ENCODE results near the gene ZNF418.
"Not testable (repeated sequence)": the region's sequence is repeated elsewhere in the genome, so short reads cannot be mapped to it uniquely, and the experiment has no call there.

Gene ZNF418

GRCh38 chr19:57903618-57904184 is 31.5 kb downstream of the ZNF418 start:
- no peak overlapping the region for H3K4me3 ChIP-seq (ENCODE audit: control insufficient read depth, low read depth, low read length)
- TF ChIP-seq CTCF (conservative IDR thresholded peaks at IDR 0.05; ENCODE audit: control insufficient read depth, insufficient read depth, low read depth, low read length), result no peak
- DNase-seq (ENCODE audit: low read depth), result no peak

- no peak for TF ChIP-seq CTCF (conservative IDR thresholded peaks at IDR 0.05; ENCODE audit: control insufficient read depth, insufficient read depth, low read depth, low read length)
- DNase-seq (ENCODE audit: low read depth), result no peak
- no peak overlapping the region for H3K4me3 ChIP-seq (ENCODE audit: control insufficient read depth, low read depth, low read length)
Measured at GRCh38 chr19:57900311-57900710, 34.9 kb downstream of the ZNF418 start.

GRCh38 chr19:57890706-57891105 is 44.5 kb downstream of the ZNF418 start:
- DNase-seq (ENCODE audit: low read depth), result peak; percentile 38

GRCh38 chr19:57888560-57889231 is 46.5 kb downstream of the ZNF418 start, which contains the start of gene ZNF814:
Gene ZNF814 (minus strand): TSS chr19:57889037. CDS start chr19:57888802, 235 bp downstream.
- DNase-seq (ENCODE audit: low read depth), result peak; percentile 80
- H3K4me3 ChIP-seq (ENCODE audit: control insufficient read depth, low read depth, low read length), result peak within 1 kb of the TSS; percentile 74
- peak; percentile 11 for TF ChIP-seq CTCF (conservative IDR thresholded peaks at IDR 0.05; ENCODE audit: control insufficient read depth, insufficient read depth, low read depth, low read length)

More at GRCh38 chr19:57890706-57891105, 44.5 kb downstream of the ZNF418 start:
- H3K4me3 ChIP-seq (ENCODE audit: control insufficient read depth, low read depth, low read length), result not testable (repeated sequence)

GRCh38 chr19:57888107-57888559 is 47.1 kb downstream of the ZNF418 start:
- no peak for DNase-seq (ENCODE audit: low read depth)
- peak overlapping the region; percentile 74 for H3K4me3 ChIP-seq (ENCODE audit: control insufficient read depth, low read depth, low read length)
- TF ChIP-seq CTCF (conservative IDR thresholded peaks at IDR 0.05; ENCODE audit: control insufficient read depth, insufficient read depth, low read depth, low read length), result no peak

GRCh38 chr19:57887195-57887941 is 47.8 kb downstream of the ZNF418 start:
- DNase-seq (ENCODE audit: low read depth), result no peak
- TF ChIP-seq CTCF (conservative IDR thresholded peaks at IDR 0.05; ENCODE audit: control insufficient read depth, insufficient read depth, low read depth, low read length), result no peak
- no peak overlapping the region for H3K4me3 ChIP-seq (ENCODE audit: control insufficient read depth, low read depth, low read length)

- DNase-seq (ENCODE audit: low read depth), result no peak
- H3K4me3 ChIP-seq (ENCODE audit: control insufficient read depth, low read depth, low read length), result no peak overlapping the region
- TF ChIP-seq CTCF (conservative IDR thresholded peaks at IDR 0.05; ENCODE audit: control insufficient read depth, insufficient read depth, low read depth, low read length), result no peak
Measured at GRCh38 chr19:57886046-57886445, 49.2 kb downstream of the ZNF418 start.

GRCh38 chr19:57873883-57874799 is 61.1 kb downstream of the ZNF418 start:
- DNase-seq (ENCODE audit: low read depth), result peak; percentile 22
- not testable (repeated sequence) for H3K4me3 ChIP-seq (ENCODE audit: control insufficient read depth, low read depth, low read length)
